ENCODE measurements around the gene DAGLA. TPM values are rescaled to one million over a fixed set of nuclear protein-coding genes. Genes with fewer than 3 reads are reported as not detected.

DAGLA gene
- total and polyA plus RNA-seq, 2 of the 13 experiments (the other 11 are each of a cell fraction or from before 2014, with no cell fraction given): 2.6 to 3.9 TPM

DNA sequence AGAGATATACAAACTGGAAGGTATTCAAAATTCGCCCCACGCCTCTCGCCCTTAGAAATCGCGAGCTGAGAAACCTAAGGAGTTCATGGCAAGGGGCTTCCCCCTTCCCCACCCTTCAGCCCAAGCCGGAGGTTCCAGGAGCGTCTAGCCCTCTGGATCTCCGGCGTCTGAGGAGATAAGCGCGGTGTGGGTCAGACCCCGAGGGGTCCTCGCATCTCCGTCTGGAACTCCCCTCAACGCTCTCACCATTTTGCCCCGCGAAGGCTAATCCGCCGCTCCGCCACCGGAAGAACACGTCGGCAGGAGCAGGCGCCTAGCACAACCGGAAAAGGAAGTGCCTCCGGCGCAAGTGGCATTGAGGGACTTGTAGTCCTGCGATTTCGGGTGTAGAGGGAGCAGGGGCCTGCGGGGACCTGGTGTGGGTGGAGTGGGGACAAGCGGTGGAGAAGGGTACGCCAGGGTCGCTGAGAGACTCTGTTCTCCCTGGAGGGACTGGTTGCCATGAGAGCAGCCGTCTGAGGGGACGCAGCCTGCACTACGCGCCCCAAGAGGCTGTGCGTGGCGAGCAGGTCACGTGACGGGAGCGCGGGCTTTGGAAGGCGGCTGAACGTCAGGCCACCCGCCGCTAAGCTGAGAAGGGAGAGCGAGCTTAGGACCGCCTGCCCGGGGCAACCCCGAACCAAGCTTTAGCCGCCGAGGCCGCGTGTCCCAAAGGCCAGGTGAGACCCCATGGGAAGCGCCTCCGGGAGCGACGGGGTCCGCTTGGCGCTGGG is 112.3 kb downstream of the DAGLA start, which contains the start of the genes FEN1 and TMEM258 (continued):
- TF ChIP-seq, protein P1, sequence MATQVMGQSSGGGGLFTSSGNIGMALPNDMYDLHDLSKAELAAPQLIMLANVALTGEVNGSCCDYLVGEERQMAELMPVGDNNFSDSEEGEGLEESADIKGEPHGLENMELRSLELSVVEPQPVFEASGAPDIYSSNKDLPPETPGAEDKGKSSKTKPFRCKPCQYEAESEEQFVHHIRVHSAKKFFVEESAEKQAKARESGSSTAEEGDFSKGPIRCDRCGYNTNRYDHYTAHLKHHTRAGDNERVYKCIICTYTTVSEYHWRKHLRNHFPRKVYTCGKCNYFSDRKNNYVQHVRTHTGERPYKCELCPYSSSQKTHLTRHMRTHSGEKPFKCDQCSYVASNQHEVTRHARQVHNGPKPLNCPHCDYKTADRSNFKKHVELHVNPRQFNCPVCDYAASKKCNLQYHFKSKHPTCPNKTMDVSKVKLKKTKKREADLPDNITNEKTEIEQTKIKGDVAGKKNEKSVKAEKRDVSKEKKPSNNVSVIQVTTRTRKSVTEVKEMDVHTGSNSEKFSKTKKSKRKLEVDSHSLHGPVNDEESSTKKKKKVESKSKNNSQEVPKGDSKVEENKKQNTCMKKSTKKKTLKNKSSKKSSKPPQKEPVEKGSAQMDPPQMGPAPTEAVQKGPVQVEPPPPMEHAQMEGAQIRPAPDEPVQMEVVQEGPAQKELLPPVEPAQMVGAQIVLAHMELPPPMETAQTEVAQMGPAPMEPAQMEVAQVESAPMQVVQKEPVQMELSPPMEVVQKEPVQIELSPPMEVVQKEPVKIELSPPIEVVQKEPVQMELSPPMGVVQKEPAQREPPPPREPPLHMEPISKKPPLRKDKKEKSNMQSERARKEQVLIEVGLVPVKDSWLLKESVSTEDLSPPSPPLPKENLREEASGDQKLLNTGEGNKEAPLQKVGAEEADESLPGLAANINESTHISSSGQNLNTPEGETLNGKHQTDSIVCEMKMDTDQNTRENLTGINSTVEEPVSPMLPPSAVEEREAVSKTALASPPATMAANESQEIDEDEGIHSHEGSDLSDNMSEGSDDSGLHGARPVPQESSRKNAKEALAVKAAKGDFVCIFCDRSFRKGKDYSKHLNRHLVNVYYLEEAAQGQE (IDR thresholded peaks at IDR 0.05; ENCODE audit: borderline replicate concordance in 1 of 2, low read depth in 1 of 2, low read length in 2 of 2): peak in 1 of 2 experiments; percentile 19; a peak in 1 of 4 replicates
- TF ChIP-seq ZIK1 (CRISPR knock-in tag; IDR thresholded peaks at IDR 0.05; ENCODE audit: borderline replicate concordance, low read depth) (peak; percentile 43; the same call in 1 of the 2 replicates), NAIF1 (CRISPR knock-in tag; IDR thresholded peaks at IDR 0.05; ENCODE audit: borderline replicate concordance) (peak; percentile 75), HES4 (CRISPR knock-in tag; IDR thresholded peaks at IDR 0.05; ENCODE audit: borderline replicate concordance) (no peak; the same call in 1 of the 2 replicates), ZNF670 (CRISPR knock-in tag; IDR thresholded peaks at IDR 0.05; ENCODE audit: borderline replicate concordance) (no peak), ARNTL (CRISPR knock-in tag; IDR thresholded peaks at IDR 0.05) (peak; percentile 13; the same call in 1 of the 2 replicates), TGIF2 (CRISPR knock-in tag; IDR thresholded peaks at IDR 0.05) (peak; percentile 62), ZBTB42 (CRISPR knock-in tag; IDR thresholded peaks at IDR 0.05) (0 out of 2 replicates have a peak, but pooled peaks have one; percentile 44), KDM5B (CRISPR knock-in tag; IDR thresholded peaks at IDR 0.05; ENCODE audit: borderline replicate concordance) (peak; percentile 81; the same call in 1 of the 2 replicates), KMT2A (CRISPR knock-in tag; IDR thresholded peaks at IDR 0.05) (peak; percentile 87), DNMT3B (CRISPR knock-in tag; conservative IDR thresholded peaks at IDR 0.05) (no peak), ZNF335 (CRISPR knock-in tag; IDR thresholded peaks at IDR 0.05) (peak; percentile 89), RXRA (CRISPR knock-in tag; IDR thresholded peaks at IDR 0.05) (0 out of 2 replicates have a peak, but pooled peaks have one; percentile 46)
- TF ChIP-seq, protein P2, sequence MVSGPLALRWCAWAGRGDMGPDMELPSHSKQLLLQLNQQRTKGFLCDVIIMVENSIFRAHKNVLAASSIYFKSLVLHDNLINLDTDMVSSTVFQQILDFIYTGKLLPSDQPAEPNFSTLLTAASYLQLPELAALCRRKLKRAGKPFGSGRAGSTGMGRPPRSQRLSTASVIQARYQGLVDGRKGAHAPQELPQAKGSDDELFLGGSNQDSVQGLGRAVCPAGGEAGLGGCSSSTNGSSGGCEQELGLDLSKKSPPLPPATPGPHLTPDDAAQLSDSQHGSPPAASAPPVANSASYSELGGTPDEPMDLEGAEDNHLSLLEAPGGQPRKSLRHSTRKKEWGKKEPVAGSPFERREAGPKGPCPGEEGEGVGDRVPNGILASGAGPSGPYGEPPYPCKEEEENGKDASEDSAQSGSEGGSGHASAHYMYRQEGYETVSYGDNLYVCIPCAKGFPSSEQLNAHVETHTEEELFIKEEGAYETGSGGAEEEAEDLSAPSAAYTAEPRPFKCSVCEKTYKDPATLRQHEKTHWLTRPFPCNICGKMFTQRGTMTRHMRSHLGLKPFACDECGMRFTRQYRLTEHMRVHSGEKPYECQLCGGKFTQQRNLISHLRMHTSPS (CRISPR knock-in tag; IDR thresholded peaks at IDR 0.05; ENCODE audit: low read depth): 0 out of 2 replicates have a peak, but pooled peaks have one; percentile 15
- TF ChIP-seq, protein P3, sequence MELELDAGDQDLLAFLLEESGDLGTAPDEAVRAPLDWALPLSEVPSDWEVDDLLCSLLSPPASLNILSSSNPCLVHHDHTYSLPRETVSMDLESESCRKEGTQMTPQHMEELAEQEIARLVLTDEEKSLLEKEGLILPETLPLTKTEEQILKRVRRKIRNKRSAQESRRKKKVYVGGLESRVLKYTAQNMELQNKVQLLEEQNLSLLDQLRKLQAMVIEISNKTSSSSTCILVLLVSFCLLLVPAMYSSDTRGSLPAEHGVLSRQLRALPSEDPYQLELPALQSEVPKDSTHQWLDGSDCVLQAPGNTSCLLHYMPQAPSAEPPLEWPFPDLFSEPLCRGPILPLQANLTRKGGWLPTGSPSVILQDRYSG (CRISPR knock-in tag; IDR thresholded peaks at IDR 0.05): peak; percentile 59
- TF ChIP-seq, protein P4, sequence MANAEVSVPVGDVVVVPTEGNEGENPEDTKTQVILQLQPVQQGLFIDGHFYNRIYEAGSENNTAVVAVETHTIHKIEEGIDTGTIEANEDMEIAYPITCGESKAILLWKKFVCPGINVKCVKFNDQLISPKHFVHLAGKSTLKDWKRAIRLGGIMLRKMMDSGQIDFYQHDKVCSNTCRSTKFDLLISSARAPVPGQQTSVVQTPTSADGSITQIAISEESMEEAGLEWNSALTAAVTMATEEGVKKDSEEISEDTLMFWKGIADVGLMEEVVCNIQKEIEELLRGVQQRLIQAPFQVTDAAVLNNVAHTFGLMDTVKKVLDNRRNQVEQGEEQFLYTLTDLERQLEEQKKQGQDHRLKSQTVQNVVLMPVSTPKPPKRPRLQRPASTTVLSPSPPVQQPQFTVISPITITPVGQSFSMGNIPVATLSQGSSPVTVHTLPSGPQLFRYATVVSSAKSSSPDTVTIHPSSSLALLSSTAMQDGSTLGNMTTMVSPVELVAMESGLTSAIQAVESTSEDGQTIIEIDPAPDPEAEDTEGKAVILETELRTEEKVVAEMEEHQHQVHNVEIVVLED (CRISPR knock-in tag; IDR thresholded peaks at IDR 0.05; ENCODE audit: borderline replicate concordance): peak; percentile 89
- TF ChIP-seq, protein P5, sequence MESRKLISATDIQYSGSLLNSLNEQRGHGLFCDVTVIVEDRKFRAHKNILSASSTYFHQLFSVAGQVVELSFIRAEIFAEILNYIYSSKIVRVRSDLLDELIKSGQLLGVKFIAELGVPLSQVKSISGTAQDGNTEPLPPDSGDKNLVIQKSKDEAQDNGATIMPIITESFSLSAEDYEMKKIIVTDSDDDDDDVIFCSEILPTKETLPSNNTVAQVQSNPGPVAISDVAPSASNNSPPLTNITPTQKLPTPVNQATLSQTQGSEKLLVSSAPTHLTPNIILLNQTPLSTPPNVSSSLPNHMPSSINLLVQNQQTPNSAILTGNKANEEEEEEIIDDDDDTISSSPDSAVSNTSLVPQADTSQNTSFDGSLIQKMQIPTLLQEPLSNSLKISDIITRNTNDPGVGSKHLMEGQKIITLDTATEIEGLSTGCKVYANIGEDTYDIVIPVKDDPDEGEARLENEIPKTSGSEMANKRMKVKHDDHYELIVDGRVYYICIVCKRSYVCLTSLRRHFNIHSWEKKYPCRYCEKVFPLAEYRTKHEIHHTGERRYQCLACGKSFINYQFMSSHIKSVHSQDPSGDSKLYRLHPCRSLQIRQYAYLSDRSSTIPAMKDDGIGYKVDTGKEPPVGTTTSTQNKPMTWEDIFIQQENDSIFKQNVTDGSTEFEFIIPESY (CRISPR knock-in tag; IDR thresholded peaks at IDR 0.05): no peak
